T-cell (primary cell): Measurements from ENCODE around the gene OPTN. TPM values are rescaled to one million over a fixed set of nuclear protein-coding genes. Genes with fewer than 3 reads are reported as not detected.

Experiments used
- ATAC-seq, 4 experiments: fragments of 200-7000 bp in 3 of 4; fragments of 150-1000 bp in 1 of 4; cut with Tn5 transposase; replicated peaks in 1 of 4; 1 replicate in 3 of 4; 2 replicates in 1 of 4; pipeline ENCODE4 v1.10.0; 2021; ENCODE audit warnings: moderate library complexity in 3 of 4, mild to moderate bottlenecking in 2 of 4, moderate number of reproducible peaks in 1 of 4
- CTCF ChIA-PET, 2 donors: fragments of 300-600 bp; sonication (Branson Sonifier 250); formaldehyde crosslinking; loops; one replicate each; lab custom pipeline; 2022; ENCODE audit warnings: antibody characterized with exemption in 2 of 2; lab: Charles Lee
- POLR2A ChIA-PET, 2 donors: fragments of 300-600 bp; sonication (Branson Sonifier 250); formaldehyde crosslinking; loops; one replicate each; lab custom pipeline; 2022; ENCODE audit warnings: antibody characterized with exemption in 2 of 2; lab: Charles Lee
- DNase-seq, 35 experiments: peaks; one replicate each; pipeline versions ENCODE4 v3.0.0 to v3.0.0-alpha.2; 2013 to 2023
- H3K27ac ChIP-seq: one replicate; pipeline ENCODE4 v1.5.1; 2013; ENCODE audit warnings: low read length
- H3K27me3 ChIP-seq, 2 experiments: replicated peaks in 1 of 2; 1 replicate in 1 of 2; 2 replicates in 1 of 2; pipeline versions ENCODE4 v1.6.1 to v1.7.0; 2013; ENCODE audit warnings: low read length in 1 of 2, mixed read lengths in 1 of 2; ENCODE audit not compliant: control insufficient read depth in 2 of 2, insufficient read depth in 2 of 2; ENCODE audit errors: extremely low read depth in 1 of 2
- H3K36me3 ChIP-seq, 2 donors: 1 replicate in 1 of 2; 2 replicates in 1 of 2; pipeline versions ENCODE4 v1.6.1 to v1.7.0; 2013; ENCODE audit warnings: low read length in 1 of 2; ENCODE audit not compliant: control insufficient read depth in 2 of 2, insufficient read depth in 1 of 2; ENCODE audit errors: extremely low read depth in 1 of 2
- H3K4me1 ChIP-seq, 2 experiments: 1 replicate in 1 of 2; 2 replicates in 1 of 2; pipeline versions ENCODE4 v1.6.1 to v1.7.0; 2013; ENCODE audit warnings: low read length in 2 of 2, mixed read lengths in 1 of 2; ENCODE audit not compliant: insufficient read depth in 2 of 2, control insufficient read depth in 1 of 2; ENCODE audit errors: extremely low read depth in 1 of 2
- H3K4me3 ChIP-seq, 2 donors: 1 replicate in 1 of 2; 2 replicates in 1 of 2; pipeline versions ENCODE4 v1.5.1 to v1.7.0; 2013; ENCODE audit warnings: mild to moderate bottlenecking in 2 of 2, low read length in 1 of 2, moderate library complexity in 1 of 2; ENCODE audit not compliant: control insufficient read depth in 1 of 2; ENCODE audit errors: extremely low read depth in 1 of 2
- H3K9me3 ChIP-seq: 2 replicates; pipeline ENCODE4 v1.7.0; 2013
- H3K27ac Mint-ChIP-seq, 2 donors: one replicate each; pipeline ENCODE4 v1.8.0; 2020 to 2021; ENCODE audit warnings: mild to moderate bottlenecking in 2 of 2, mixed read lengths in 2 of 2
- H3K27me3 Mint-ChIP-seq, 2 donors: one replicate each; pipeline ENCODE4 v1.8.0; 2021 to 2022; ENCODE audit warnings: mixed read lengths in 2 of 2
- H3K36me3 Mint-ChIP-seq: one replicate; pipeline ENCODE4 v1.8.0; 2021; ENCODE audit warnings: mixed read lengths
- H3K4me1 Mint-ChIP-seq, 3 donors: one replicate each; pipeline ENCODE4 v1.8.0; 2020 to 2022; ENCODE audit warnings: mixed read lengths in 3 of 3, mild to moderate bottlenecking in 1 of 3
- H3K4me3 Mint-ChIP-seq, 3 donors: one replicate each; pipeline ENCODE4 v1.8.0; 2020 to 2022; ENCODE audit warnings: mild to moderate bottlenecking in 3 of 3, mixed read lengths in 3 of 3, moderate library complexity in 3 of 3
- H3K9me3 Mint-ChIP-seq, 3 donors: one replicate each; pipeline ENCODE4 v1.8.0; 2020 to 2022; ENCODE audit warnings: mixed read lengths in 3 of 3
- WGBS: methylation state at CpG from one replicate; pipeline ENCODE4 v1.1.5; 2013; ENCODE audit warnings: missing lambda C conversion rate; ENCODE audit not compliant: insufficient coverage; 5-methylcytosine and 5-hydroxymethylcytosine counted together
- total RNA-seq, 35 experiments: library from RNA in 6 of 35; stranded (reverse) in 6 of 35; fragments of 120-200 nt in 1 of 35; gene quantifications; one replicate each; pipeline versions ENCODE4 v1.2.1 to v1.2.4 and lab custom pipeline; 2013 to 2026

OPTN gene
- total RNA-seq, 5 donors from 2014 or later (not counting 1 experiment from before 2014, with no cell fraction given) = 87.7 to 115 (median 94.9) TPM

DNA sequence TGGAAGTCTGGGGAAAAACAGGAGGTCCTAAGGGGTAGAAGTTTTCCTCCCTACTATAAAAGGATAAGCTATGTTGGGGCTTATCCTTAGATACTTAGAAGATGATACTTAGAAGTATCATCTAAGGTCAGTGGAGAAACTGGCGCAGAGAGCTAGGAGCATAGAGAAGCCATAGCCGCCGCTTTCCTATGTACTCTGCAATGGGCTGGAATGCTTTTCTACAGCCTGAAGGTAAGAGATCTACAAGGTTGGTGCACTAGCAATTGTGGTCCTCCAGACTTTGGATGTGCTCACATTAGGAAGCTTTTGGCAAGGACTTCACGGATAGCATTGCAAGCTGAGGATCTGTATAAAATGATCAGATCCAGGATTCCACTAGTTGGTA lies 12.4 kb upstream of the OPTN start:
- H3K9me3 ChIP-seq = no peaks in the 10 kb centered on the region
- no peak for DNase-seq
- H3K27ac Mint-ChIP-seq = no peak overlapping the region
- no peaks in the 10 kb centered on the region for H3K4me1 Mint-ChIP-seq
- H3K27me3 ChIP-seq = peaks cover 0 to 6% of the 10 kb centered on the region in 2 experiments
- H3K4me3 Mint-ChIP-seq = no peak overlapping the region
- no peaks in the 10 kb centered on the region for H3K4me1 ChIP-seq
- no peak overlapping the region for H3K27ac ChIP-seq
- ATAC-seq = no peak
- no peaks in the 10 kb centered on the region for H3K27me3 Mint-ChIP-seq
- CTCF ChIA-PET = no interaction called here
- H3K9me3 Mint-ChIP-seq = peaks cover 4 to 14% (median 10%) of the 10 kb centered on the region in 3 donors
- no peak overlapping the region for H3K4me3 ChIP-seq
- 100% methylated on average over 4 of the region's 4 CpGs for WGBS
- H3K36me3 Mint-ChIP-seq = no peaks in the 10 kb centered on the region
- H3K36me3 ChIP-seq = no peaks in the 10 kb centered on the region
- POLR2A ChIA-PET = no interaction called here

DNA sequence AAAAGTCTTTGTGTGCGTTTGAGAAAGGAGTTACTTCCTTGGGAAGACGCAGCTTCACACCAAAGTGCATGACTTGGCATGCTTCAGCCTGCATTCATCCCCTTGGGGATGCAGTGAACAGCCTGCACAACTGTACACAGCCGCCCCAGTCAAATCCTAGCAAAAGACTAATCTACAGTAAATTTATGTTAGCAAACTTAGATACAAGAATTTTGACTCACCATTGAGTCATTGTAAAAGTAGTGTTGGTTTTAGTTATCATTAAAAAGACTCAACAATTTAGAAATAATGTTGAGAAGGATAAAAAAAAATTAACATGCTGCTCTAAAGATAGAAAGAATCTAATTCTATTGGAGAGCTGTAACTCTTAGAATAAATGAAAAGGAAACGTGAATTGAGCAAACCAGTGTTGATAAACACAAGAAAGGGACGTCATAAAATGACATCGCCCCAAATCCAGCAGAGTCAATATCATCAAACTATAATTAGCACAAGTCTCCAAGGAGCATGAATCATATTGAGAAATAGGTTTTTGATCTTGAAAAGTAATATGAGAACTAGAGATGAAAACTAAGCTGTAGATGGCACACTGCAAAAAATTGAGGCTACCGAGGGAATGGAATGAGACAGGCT lies 11.9 kb upstream of the OPTN start:
- no peak overlapping the region for H3K4me3 ChIP-seq
- no peak overlapping the region for H3K4me3 Mint-ChIP-seq
- H3K4me1 Mint-ChIP-seq = no peaks in the 10 kb centered on the region
- no peaks in the 10 kb centered on the region for H3K4me1 ChIP-seq
- ChIA-PET POLR2A (no interaction called here), CTCF (interaction anchor here in 1 of 2 donors (0.6 kb wide), 1 partner anchor 89 kb away, joined by 3 read pairs; no protein-coding TSS in a partner anchor)
- ATAC-seq (no peak), DNase-seq (no peak)
- H3K27me3 ChIP-seq = peaks cover 0 to 6% of the 10 kb centered on the region in 2 experiments
- no peaks in the 10 kb centered on the region for H3K36me3 ChIP-seq
- 81% methylated on average over 2 of the region's 7 CpGs for WGBS
- no peak overlapping the region for H3K27ac Mint-ChIP-seq
- no peaks in the 10 kb centered on the region for H3K27me3 Mint-ChIP-seq
- H3K9me3 Mint-ChIP-seq = peaks cover 4 to 11% (median 10%) of the 10 kb centered on the region in 3 donors
- no peaks in the 10 kb centered on the region for H3K9me3 ChIP-seq
- no peak overlapping the region for H3K27ac ChIP-seq
- no peaks in the 10 kb centered on the region for H3K36me3 Mint-ChIP-seq

DNA sequence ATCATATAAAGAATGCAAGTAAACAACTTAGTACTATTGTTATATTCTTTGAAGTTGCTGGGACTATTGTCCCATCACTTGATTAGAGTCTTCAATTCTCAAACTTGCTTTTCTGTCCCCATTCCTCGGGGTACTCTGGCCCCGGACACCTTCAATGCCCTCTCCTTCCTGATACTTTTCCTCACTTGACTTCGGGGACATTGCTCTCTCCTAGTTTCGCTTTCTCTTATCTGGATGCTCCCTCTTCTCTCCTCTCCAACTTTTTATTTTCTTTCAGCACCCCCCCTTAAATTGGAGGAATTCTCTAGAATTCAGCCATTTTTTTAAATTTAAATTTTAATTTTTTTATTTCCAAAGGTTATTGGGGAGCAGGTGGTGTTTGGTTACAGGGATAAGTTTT lies 10.6 kb upstream of the OPTN start:
- no peaks in the 10 kb centered on the region for H3K4me1 ChIP-seq
- H3K36me3 ChIP-seq = no peaks in the 10 kb centered on the region
- H3K27me3 Mint-ChIP-seq = no peaks in the 10 kb centered on the region
- H3K9me3 Mint-ChIP-seq = peaks cover 4 to 10% (median 7%) of the 10 kb centered on the region in 3 donors
- no peak overlapping the region for H3K4me3 ChIP-seq
- no peak overlapping the region for H3K27ac Mint-ChIP-seq
- H3K9me3 ChIP-seq = no peaks in the 10 kb centered on the region
- no peak for ATAC-seq
- no peaks in the 10 kb centered on the region for H3K36me3 Mint-ChIP-seq
- WGBS = 92% methylated on average over 4 of the region's 4 CpGs
- H3K27ac ChIP-seq = no peak overlapping the region
- H3K4me1 Mint-ChIP-seq = no peaks in the 10 kb centered on the region
- DNase-seq = no peak
- peaks cover 0 to 6% of the 10 kb centered on the region in 2 experiments for H3K27me3 ChIP-seq
- POLR2A ChIA-PET = no interaction called here
- H3K4me3 Mint-ChIP-seq = no peak overlapping the region
- CTCF ChIA-PET = no interaction called here

DNA sequence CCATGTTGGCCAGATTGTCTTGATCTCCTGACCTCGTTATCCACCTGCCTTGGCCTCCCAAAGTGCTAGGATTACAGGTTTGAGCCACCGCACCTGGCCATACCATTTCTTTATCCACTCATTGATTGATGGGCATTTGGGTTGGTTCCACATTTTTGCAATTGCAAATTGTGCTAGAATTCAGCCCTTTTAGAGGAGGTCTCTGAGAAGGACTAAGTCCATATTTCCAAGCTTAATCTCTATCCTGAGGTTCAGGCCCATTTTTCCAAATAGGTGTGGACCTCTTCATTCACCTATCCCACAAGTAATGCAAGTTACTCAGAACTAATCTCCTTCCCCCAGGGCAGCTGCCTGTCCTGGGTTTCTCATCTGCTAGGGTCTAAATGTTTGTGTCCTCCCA lies 9.7 kb upstream of the OPTN start:
- Mint-ChIP-seq H3K27me3 (no peaks in the 10 kb centered on the region), H3K9me3 (peaks cover 0 to 3% (median 0%) of the 10 kb centered on the region in 3 donors), H3K27ac (no peak overlapping the region), H3K36me3 (no peaks in the 10 kb centered on the region), H3K4me3 (no peak overlapping the region), H3K4me1 (no peaks in the 10 kb centered on the region)
- Histone ChIP-seq H3K4me1 (no peaks in the 10 kb centered on the region), H3K36me3 (no peaks in the 10 kb centered on the region), H3K4me3 (no peak overlapping the region), H3K27me3 (no peaks in the 10 kb centered on the region), H3K9me3 (no peaks in the 10 kb centered on the region), H3K27ac (no peak overlapping the region)
- no CpG with 5 or more reads among the region's 2 CpGs for WGBS
- DNase-seq (no peak), ATAC-seq (no peak)
- ChIA-PET CTCF (no interaction called here), POLR2A (no interaction called here)

DNA sequence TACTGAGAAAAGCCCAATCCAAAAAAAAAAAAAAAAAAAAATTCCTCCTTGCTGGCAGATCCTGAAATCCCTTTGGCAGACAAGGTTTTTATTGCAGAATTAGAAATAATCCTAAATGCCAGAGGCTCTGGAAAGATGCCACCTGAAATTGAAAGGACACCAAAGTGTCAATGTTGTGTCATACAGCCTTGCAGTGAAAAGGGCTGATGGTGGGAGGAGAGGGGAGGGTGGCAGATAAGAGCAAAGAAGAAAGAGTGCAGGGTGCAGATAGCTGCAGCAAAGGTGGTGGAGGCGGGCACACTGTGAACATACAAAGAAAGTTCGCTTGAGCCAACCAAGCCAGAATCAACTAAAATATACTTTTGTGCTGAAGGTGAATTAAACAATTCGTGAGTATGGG lies 8.2 kb upstream of the OPTN start:
- POLR2A ChIA-PET = no interaction called here
- CTCF ChIA-PET = interaction anchor here in 1 of 2 donors (0.6 kb wide), 1 partner anchor 17 kb away, joined by 3 read pairs; no protein-coding TSS in a partner anchor
- no peak overlapping the region for H3K4me3 Mint-ChIP-seq

DNA sequence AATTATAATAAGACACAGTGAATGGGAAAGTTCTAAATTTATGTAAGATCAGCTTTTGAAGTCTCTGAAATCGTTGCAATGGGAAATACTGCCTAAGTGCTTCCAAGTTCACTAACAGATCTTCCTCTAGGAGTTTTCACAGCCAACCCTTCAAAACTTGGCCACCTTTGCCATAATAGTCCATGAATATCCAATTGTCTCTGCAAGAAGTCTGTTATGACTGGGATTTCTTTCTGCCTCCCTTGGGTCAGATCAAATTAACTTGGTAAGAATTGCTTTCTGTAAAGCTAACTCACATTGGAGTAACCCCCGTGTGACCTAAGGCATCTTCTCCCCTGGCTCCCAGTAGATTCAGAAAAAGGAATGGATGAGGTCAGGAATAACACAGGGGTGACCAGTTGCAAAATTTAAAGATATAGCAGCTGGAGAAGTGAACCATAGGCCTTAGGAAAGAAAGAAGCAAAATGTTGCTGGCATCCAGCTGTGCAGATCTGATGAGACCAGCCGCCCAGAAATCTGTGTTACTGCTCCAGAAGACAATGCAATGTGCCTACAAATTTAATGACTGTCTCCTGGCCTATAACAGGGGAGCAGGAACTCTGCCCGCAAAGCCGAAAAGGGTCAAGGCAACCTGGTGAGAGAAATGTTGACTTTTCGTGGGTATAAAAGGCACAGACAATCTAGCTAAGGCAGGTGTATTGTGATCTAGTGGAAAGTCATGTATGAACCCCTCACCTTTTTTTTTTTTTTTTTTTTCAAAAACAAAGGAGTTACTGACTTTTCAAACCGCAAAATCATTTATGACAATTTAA lies 7.5 kb upstream of the OPTN start:
- no peak for DNase-seq
- POLR2A ChIA-PET = interaction anchor here (0.6 kb wide), 2 partner anchors 936 to 1022 kb away, joined by 3 to 5 read pairs; no protein-coding TSS in a partner anchor
- H3K36me3 ChIP-seq = no peaks in the 10 kb centered on the region
- no peak for ATAC-seq
- Mint-ChIP-seq H3K27ac (no peak overlapping the region), H3K9me3 (no peaks in the 10 kb centered on the region), H3K36me3 (no peaks in the 10 kb centered on the region), H3K4me1 (peaks cover 6 to 8% (median 7%) of the 10 kb centered on the region in 3 donors), H3K27me3 (no peaks in the 10 kb centered on the region), H3K4me3 (no peak overlapping the region)
- no peaks in the 10 kb centered on the region for H3K9me3 ChIP-seq
- H3K4me1 ChIP-seq = peaks cover 4% of the 10 kb centered on the region in 2 experiments
- CTCF ChIA-PET = interaction anchor here (0.6 kb wide), 2 partner anchors 18 to 133 kb away, joined by 3 to 5 read pairs; no protein-coding TSS in a partner anchor
- no peak overlapping the region for H3K4me3 ChIP-seq
- H3K27me3 ChIP-seq = no peaks in the 10 kb centered on the region
- no peak overlapping the region for H3K27ac ChIP-seq
- 95% methylated on average over 2 of the region's 7 CpGs for WGBS

More for the DNA sequence above, 8.2 kb upstream of the OPTN start:
- no peaks in the 10 kb centered on the region for H3K4me1 ChIP-seq
- peaks cover under 1 to 2% (median 2%) of the 10 kb centered on the region in 3 donors for H3K4me1 Mint-ChIP-seq
- H3K27ac ChIP-seq = no peak overlapping the region
- no peaks in the 10 kb centered on the region for H3K36me3 Mint-ChIP-seq
- H3K27ac Mint-ChIP-seq = no peak overlapping the region
- no peak for DNase-seq
- H3K27me3 Mint-ChIP-seq = no peaks in the 10 kb centered on the region
- H3K36me3 ChIP-seq = no peaks in the 10 kb centered on the region
- H3K4me3 ChIP-seq = no peak overlapping the region
- ATAC-seq = no peak
- H3K9me3 ChIP-seq = no peaks in the 10 kb centered on the region
- WGBS = no CpG with 5 or more reads among the region's 3 CpGs
- H3K27me3 ChIP-seq = no peaks in the 10 kb centered on the region
- H3K9me3 Mint-ChIP-seq = no peaks in the 10 kb centered on the region
